GM12878 (cell line): ENCODE data around the gene ARID3A. TPM values are rescaled to one million over a fixed set of nuclear protein-coding genes. Genes with fewer than 3 reads are reported as not detected.

Experiments used
- ATF3 ChIP-seq: IDR thresholded peaks from 2 replicates; pipeline ENCODE4 v1.6.1; 2011; ENCODE audit warnings: low read depth, mild to moderate bottlenecking, low read length, moderate library complexity, borderline replicate concordance; ENCODE audit errors: extremely low read depth
- BRCA1 ChIP-seq: IDR thresholded peaks from 2 replicates; pipeline ENCODE4 v1.6.1; 2011; ENCODE audit warnings: low read depth, low read length, improper control_type of control experiment
- CREB1 ChIP-seq: IDR thresholded peaks from 2 replicates; pipeline ENCODE4 v1.6.1; 2012; ENCODE audit warnings: low read depth, mild to moderate bottlenecking, inconsistent platforms
- EP300 ChIP-seq, 2 experiments: fragments of 150-350 bp in 1 of 2; IDR thresholded peaks; 2 replicates each; pipeline ENCODE4 v1.6.1; 2011 to 2012; ENCODE audit warnings: low read depth in 2 of 2, low read length in 2 of 2, borderline replicate concordance in 1 of 2, improper control_type of control experiment in 1 of 2, inconsistent platforms in 1 of 2; ENCODE audit not compliant: control insufficient read depth in 1 of 2
- GATAD2B ChIP-seq: fragments of 450-650 bp; conservative IDR thresholded peaks from 2 replicates; pipeline ENCODE4 v1.6.1; 2017; ENCODE audit warnings: low read depth, mild to moderate bottlenecking, moderate library complexity
- HSF1 ChIP-seq: fragments of 150-350 bp; IDR thresholded peaks from 2 replicates; pipeline ENCODE4 v1.6.1; 2014; ENCODE audit warnings: mild to moderate bottlenecking, low read depth, low read length
- MAX ChIP-seq: IDR thresholded peaks from 2 replicates; pipeline ENCODE4 v1.6.1; 2012; ENCODE audit warnings: low read depth, low read length, improper control_type of control experiment
- MTA2 ChIP-seq: fragments of 450-650 bp; IDR thresholded peaks from 2 replicates; pipeline ENCODE4 v1.6.1; 2016; ENCODE audit warnings: low read depth, mild to moderate bottlenecking, moderate library complexity
- MTA3 ChIP-seq: IDR thresholded peaks from 2 replicates; pipeline ENCODE4 v1.6.1; 2012; ENCODE audit warnings: low read length, inconsistent platforms, borderline replicate concordance
- MYB ChIP-seq: fragments of 150-350 bp; IDR thresholded peaks from 2 replicates; pipeline ENCODE4 v1.6.1; 2014; ENCODE audit warnings: mild to moderate bottlenecking, low read depth, low read length, borderline replicate concordance
- NBN ChIP-seq: fragments of 450-650 bp; IDR thresholded peaks from 2 replicates; pipeline ENCODE4 v1.6.1; 2016
- PAX5 ChIP-seq: IDR thresholded peaks from 2 replicates; pipeline ENCODE4 v1.6.1; 2011; ENCODE audit warnings: low read depth, low read length, borderline replicate concordance
- PBX3 ChIP-seq: IDR thresholded peaks from 2 replicates; pipeline ENCODE4 v1.6.1; 2011; ENCODE audit warnings: mild to moderate bottlenecking, low read depth, low read length, moderate library complexity; ENCODE audit not compliant: insufficient replicate concordance
- POLR2A ChIP-seq: IDR thresholded peaks from 2 replicates; pipeline ENCODE4 v1.6.1; 2011; ENCODE audit warnings: low read depth, mild to moderate bottlenecking, low read length
- POLR2AphosphoS5 ChIP-seq: IDR thresholded peaks from 2 replicates; pipeline ENCODE4 v1.6.1; 2011; ENCODE audit warnings: mild to moderate bottlenecking, low read length, inconsistent platforms
- RAD51 ChIP-seq: fragments of 450-650 bp; IDR thresholded peaks from 2 replicates; pipeline ENCODE4 v1.6.1; 2016; ENCODE audit warnings: moderate library complexity, mild to moderate bottlenecking, inconsistent platforms
- RB1 ChIP-seq: fragments of 450-650 bp; formaldehyde crosslinking; IDR thresholded peaks from 2 replicates; pipeline ENCODE4 v1.6.1; 2017; ENCODE audit warnings: mild to moderate bottlenecking, borderline replicate concordance
- RELB ChIP-seq: fragments of 450-650 bp; IDR thresholded peaks from 2 replicates; pipeline ENCODE4 v1.6.1; 2017; ENCODE audit warnings: low read depth, mild to moderate bottlenecking, moderate library complexity
- RFX5 ChIP-seq: IDR thresholded peaks from 2 replicates; pipeline ENCODE4 v1.6.1; 2011; ENCODE audit warnings: low read depth, low read length, improper control_type of control experiment
- SKIL ChIP-seq: fragments of 450-650 bp; IDR thresholded peaks from 2 replicates; pipeline ENCODE4 v1.6.1; 2017; ENCODE audit warnings: mild to moderate bottlenecking, low read depth, inconsistent platforms; ENCODE audit not compliant: poor library complexity, severe bottlenecking
- SRF ChIP-seq, 2 experiments: IDR thresholded peaks; 2 replicates each; pipeline ENCODE4 v1.6.1; 2011; ENCODE audit warnings: low read depth in 2 of 2, low read length in 2 of 2, mild to moderate bottlenecking in 1 of 2, moderate library complexity in 1 of 2
- TCF12 ChIP-seq: IDR thresholded peaks from 2 replicates; pipeline ENCODE4 v1.6.1; 2011; ENCODE audit warnings: low read depth, mild to moderate bottlenecking, low read length
- ZBED1 ChIP-seq: IDR thresholded peaks from 2 replicates; pipeline ENCODE4 v1.6.1; 2016; ENCODE audit warnings: borderline replicate concordance
- ZNF217 ChIP-seq: fragments of 450-650 bp; IDR thresholded peaks from 2 replicates; pipeline ENCODE4 v1.6.1; 2017; ENCODE audit warnings: antibody characterized with exemption, mild to moderate bottlenecking
- polyA plus RNA-seq, 11 experiments: library from polyadenylated mRNA; depleted of rRNA in 4 of 11; unstranded in 6 of 11; stranded (reverse) in 5 of 11; fragments of >200 nt; fragmentation: Nextera tagmentation in 4 of 11; fragmentation: Illumina TruSeq in 1 of 11; extraction: Ambion mirVana in 4 of 11; extraction: Trizol in 1 of 11; gene quantifications; 1 replicate in 1 of 11; 2 replicates in 10 of 11; pipeline versions ENCODE4 v1.2.1 to v1.2.3, GENCODE V29; 2011 to 2016; ENCODE audit warnings: inconsistent platforms in 2 of 11, missing spikeins in 2 of 11, low read depth in 1 of 11
- total RNA-seq, 4 experiments: library from RNA; depleted of rRNA in 3 of 4; stranded (reverse); fragments of >200 nt in 3 of 4; fragmentation: Illumina TruSeq in 1 of 4; extraction: Trizol in 1 of 4; gene quantifications; 2 replicates each; pipeline versions ENCODE4 v1.2.1 to v1.2.3, GENCODE V29; 2013 to 2021

ARID3A gene
- total and polyA plus RNA-seq, 10 of the 15 experiments (the other 5 are each of a cell fraction or from before 2014, with no cell fraction given) = 0.76 to 70.0 (median 16.7) TPM

GRCh38 chr19:948842-949496, 23.1 kb downstream of the ARID3A start (continued):
- no peak for TF ChIP-seq RELB
- TF ChIP-seq CREB1 = no peak; the same call in 1 of the 2 replicates
- peak; percentile 97 for TF ChIP-seq TCF12
- TF ChIP-seq NBN = no peak
- no peak for TF ChIP-seq RFX5
- TF ChIP-seq SRF (IDR thresholded peaks at IDR 0.05; ENCODE audit: low read depth in 2 of 2, low read length in 2 of 2) = 0 out of 4 replicates have a peak, but pooled peaks of 1 of the 2 experiments have one; percentile 32
- TF ChIP-seq POLR2AphosphoS5 = no peak; the same call in 1 of the 2 replicates
- no peak for TF ChIP-seq MYB
- peak; percentile 41; the same call in 1 of the 2 replicates for TF ChIP-seq POLR2A
- no peak for TF ChIP-seq MTA3
- no peak for TF ChIP-seq RB1
- TF ChIP-seq SKIL = no peak
- TF ChIP-seq HSF1 = no peak
- TF ChIP-seq BRCA1 = no peak
- peak in 1 of 2 experiments; percentile 42; a peak in 1 of 4 replicates for TF ChIP-seq EP300 (IDR thresholded peaks at IDR 0.05; ENCODE audit: borderline replicate concordance in 1 of 2, control insufficient read depth in 1 of 2, low read depth in 2 of 2, low read length in 2 of 2)
- TF ChIP-seq PBX3 = no peak
- no peak for TF ChIP-seq RAD51
- no peak for TF ChIP-seq ZNF217
- no peak for TF ChIP-seq GATAD2B
- TF ChIP-seq MTA2 = no peak
- peak; percentile 57; the same call in 1 of the 2 replicates for TF ChIP-seq ZBED1
- peak; percentile 28; the same call in 1 of the 2 replicates for TF ChIP-seq PAX5
- TF ChIP-seq MAX = no peak
- no peak for TF ChIP-seq ATF3
